ENCODE measurements around the gene TRIM71.
"Not testable (repeated sequence)": the region's sequence is repeated elsewhere in the genome, so short reads cannot be mapped to it uniquely, and the experiment has no call there.

TRIM71 gene

DNA sequence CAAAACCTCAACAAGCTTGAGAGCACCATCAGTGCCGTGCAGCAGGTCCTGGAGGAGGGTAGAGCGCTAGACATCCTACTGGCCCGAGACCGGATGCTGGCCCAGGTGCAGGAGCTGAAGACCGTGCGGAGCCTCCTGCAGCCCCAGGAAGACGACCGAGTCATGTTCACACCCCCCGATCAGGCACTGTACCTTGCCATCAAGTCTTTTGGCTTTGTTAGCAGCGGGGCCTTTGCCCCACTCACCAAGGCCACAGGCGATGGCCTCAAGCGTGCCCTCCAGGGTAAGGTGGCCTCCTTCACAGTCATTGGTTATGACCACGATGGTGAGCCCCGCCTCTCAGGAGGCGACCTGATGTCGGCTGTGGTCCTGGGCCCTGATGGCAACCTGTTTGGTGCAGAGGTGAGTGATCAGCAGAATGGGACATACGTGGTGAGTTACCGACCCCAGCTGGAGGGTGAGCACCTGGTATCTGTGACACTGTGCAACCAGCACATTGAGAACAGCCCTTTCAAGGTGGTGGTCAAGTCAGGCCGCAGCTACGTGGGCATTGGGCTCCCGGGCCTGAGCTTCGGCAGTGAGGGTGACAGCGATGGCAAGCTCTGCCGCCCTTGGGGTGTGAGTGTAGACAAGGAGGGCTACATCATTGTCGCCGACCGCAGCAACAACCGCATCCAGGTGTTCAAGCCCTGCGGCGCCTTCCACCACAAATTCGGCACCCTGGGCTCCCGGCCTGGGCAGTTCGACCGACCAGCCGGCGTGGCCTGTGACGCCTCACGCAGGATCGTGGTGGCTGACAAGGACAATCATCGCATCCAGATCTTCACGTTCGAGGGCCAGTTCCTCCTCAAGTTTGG, 72.9 kb downstream of the TRIM71 start:
- peak; percentile 1 for DNase-seq (ENCODE audit: low spot score)

- DNase-seq (ENCODE audit: low spot score) = no peak
Measured at GRCh38 chr3:32891365-32891764, 73.6 kb downstream of the TRIM71 start.

GRCh38 chr3:32892625-32893598, 75.1 kb downstream of the TRIM71 start:
- DNase-seq (ENCODE audit: low spot score) = peak; percentile 2

DNA sequence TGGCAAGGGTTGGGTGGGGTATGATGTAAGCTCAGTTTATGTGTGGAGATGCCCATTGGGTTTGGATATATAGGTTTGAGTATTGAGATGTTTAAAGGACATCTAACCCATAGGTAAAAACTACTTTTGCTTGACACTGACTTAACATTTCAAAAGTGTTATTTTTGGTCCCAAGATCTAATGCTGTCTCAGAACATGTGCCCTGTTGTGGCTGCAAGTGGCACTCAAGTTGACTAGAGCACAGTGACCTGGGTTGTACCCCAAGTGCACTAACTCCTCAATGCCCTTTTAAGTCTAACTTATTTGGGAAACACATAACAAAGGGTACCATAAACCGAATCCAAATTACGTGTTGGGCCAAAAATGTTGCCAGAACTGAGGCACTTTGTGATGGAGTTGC, 77.2 kb downstream of the TRIM71 start:
- DNase-seq (ENCODE audit: low spot score) = no peak

DNA sequence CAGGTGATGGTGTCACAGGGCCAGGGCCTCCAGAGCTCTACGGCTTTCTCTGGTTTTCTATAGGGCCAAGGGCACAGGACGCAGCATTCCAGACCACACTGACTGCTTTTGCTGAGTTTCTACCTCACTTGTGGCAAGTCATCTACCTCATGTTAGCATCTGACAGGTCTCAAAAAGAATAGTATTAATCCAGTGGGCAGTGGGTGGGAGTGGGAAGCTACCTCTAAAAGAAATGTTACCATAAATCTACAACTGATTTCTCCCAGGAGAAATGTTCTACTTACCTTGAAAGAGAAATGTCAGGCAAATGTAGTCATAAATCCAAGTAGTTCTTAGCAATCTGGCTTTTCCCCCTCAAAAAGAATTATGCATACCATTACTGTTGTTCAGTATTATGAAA, 77.9 kb downstream of the TRIM71 start:
- DNase-seq (ENCODE audit: low spot score) = no peak

GRCh38 chr3:32896143-32896542, 78.3 kb downstream of the TRIM71 start:
- no peak for DNase-seq (ENCODE audit: low spot score)

GRCh38 chr3:32897001-32897601, 79.3 kb downstream of the TRIM71 start:
- no peak for DNase-seq (ENCODE audit: low spot score)

- DNase-seq (ENCODE audit: low spot score) = no peak
Measured at GRCh38 chr3:32897981-32898623, 80.3 kb downstream of the TRIM71 start.

DNA sequence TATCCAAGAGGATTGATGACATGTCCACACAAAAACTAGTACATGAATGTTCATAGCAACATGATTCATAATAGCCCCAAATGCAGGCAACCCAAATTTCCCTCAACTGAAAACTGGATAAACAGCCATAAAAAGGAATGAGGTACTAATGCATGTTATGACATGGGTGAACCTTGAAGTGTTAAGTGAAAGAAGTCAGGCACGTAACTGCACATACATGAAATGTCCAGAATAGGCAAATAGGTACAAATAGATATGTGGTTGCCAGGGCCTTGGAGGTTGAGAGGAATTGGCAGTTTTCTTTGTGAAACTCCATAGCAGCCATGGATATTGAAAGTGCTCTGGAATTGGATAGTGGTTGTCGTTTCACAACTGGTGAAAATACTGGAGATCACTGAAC, 81.5 kb downstream of the TRIM71 start:
- DNase-seq (ENCODE audit: low spot score) = no peak

- no peak for DNase-seq (ENCODE audit: low spot score)
Measured at GRCh38 chr3:32901005-32901932, 83.5 kb downstream of the TRIM71 start.

DNA sequence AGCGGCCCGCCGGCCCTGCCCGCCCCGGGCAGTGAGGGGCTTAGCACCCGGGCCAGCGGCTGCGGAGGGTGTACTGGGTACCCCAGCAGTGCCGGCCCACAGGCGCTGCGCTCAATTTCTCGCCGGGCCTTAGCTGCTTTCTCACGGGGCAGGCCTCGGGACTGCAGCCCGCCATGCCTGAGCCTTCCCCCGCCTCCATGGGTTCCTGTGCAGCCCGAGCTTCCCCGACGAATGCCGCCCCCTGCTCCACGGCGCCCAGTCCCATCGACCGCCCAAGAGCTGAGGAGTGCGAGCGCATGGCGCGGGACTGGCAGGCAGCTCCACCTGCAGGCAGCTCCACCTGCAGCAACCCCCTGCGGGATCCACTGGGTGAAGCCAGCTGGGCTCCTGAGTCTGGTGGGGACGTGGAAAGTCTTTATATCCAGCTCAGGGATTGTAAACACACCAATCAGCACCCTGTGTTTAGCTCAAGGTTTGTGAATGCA, 85.1 kb downstream of the TRIM71 start:
- DNase-seq (ENCODE audit: low spot score) = not testable (repeated sequence)

DNA sequence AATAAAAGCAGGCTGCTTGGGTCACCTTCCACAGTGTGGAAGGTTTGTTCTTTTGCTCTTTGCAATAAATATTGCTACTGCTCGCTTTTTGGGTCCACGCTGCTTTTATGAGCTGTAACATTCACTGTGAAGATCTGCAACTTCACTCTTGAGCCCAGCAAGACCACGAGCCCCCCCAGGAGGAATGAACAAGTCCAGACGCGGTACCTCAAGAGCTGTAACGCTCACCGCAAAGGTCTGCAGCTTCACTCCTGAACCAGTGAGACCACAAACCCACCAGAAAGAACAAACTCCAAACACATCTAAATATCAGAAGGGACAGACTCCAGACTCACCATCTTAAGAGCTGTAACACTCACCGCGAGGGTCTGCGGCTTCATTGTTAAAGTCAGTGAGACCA, 86.2 kb downstream of the TRIM71 start:
- DNase-seq (ENCODE audit: low spot score) = no peak

DNA sequence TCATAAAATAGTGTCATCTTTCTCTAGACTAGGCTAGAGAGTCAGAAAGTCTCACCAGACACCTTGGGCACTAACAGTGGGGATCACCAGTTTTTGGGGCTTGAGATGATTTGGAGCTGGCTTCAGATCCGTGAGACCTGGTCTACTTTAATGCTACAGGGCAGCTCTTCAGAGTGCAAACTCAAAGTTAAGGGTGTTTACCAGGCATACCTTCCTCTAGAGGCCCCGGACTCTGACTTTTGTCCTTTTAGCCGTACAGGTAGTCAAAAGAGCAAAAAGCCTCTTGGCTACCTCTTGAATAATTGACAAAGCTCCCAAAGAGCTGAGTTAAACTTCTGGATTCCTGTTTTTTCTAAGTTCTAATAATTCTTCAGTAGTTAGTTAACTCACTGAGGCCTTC, 92.2 kb downstream of the TRIM71 start:
- no peak for DNase-seq (ENCODE audit: low spot score)

GRCh38 chr3:32910954-32911353, 93.2 kb downstream of the TRIM71 start:
- DNase-seq (ENCODE audit: low spot score) = no peak

DNA sequence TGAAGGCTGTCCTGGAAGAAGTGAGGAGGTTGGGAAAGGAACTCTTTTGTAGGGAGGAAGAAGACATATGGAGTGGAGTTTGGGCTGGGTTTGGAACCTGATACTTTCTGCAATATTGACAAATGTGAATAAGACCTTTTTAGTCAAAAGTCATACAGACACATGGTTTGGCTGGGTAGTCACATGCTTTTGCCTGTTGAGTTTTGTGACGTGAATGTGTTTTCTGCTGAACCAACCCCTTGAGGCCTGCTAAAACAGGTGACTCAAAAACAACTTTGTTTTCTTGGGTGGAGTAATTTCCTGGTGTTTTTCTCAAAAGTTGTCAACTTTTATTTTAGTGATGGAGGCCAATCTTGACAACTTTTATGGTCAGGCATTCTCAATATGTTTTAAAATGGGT, 94.2 kb downstream of the TRIM71 start:
- DNase-seq (ENCODE audit: low spot score) = no peak

DNA sequence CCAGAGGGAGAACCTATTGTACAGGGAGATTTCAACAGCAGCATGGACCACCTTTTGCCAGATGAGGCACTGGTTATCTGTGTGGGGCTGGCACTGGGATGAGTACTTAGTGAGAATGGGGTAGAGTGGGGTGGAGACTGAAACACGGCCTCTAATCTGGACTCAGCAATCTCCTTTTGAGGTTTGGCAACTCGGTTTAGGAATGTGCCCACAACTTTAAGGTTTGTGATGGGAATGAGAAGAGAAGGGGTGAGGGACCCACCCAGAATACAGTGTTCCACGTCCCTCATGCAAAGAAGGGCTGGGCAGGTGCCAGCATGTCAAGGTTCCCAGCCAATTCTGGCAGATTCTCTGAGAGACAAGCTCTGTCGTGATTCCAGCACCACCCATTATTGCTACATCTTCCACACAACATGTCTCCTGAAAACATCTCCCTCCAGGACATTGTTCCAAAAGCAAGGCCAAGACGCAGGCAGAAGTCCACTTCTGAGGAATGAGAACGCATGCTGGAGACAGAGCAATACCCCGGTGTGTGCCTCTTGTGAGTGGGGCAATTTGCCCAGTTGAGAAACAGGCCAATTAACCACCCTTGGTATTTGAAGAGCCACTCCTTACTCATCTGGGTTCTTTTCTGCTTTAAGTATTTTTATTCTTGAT, 96.1 kb downstream of the TRIM71 start:
- DNase-seq (ENCODE audit: low spot score) = no peak

GRCh38 chr3:32919920-32920319, 102.1 kb downstream of the TRIM71 start:
- no peak for DNase-seq (ENCODE audit: low spot score)

DNA sequence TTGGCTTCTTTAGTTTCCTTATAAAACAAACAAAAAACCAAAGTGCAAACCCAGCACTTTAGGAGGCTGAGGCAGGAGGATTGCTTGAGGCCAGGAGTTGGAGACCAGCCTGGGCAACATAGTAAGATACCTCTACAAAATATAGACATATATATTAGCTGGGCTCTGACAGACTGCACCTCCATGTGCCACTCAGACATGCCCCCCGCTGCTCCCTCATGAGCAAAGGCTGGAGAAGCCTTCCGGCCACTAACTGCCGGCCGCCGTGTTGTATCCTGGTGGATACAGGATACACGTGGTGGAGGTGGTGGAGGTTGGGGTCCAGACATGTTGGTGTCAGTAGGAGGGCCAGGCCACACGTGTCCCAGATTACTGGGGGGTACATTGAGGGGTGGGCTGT, 104.3 kb downstream of the TRIM71 start:
- no peak for DNase-seq (ENCODE audit: low spot score)

DNA sequence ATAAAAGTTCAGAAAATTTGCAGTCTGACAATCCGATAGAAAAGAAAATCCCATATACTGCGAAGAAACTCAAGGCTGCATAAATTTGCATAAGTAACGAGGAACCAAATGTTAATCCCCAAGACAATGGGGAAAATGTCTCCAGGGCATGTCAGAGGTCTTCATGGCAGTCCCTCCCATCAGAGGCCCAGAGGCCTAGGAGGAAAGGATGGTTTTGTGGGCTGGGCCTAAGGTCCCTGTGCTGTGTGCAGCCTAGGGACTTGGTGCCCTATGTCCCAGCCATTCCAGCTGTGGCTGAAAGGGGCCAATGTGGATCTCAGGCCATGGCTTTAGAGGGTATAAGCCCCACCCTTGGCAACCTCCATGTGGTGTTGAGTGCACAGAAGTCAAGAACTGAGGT, 112.4 kb downstream of the TRIM71 start:
- DNase-seq (ENCODE audit: low spot score) = no peak

DNA sequence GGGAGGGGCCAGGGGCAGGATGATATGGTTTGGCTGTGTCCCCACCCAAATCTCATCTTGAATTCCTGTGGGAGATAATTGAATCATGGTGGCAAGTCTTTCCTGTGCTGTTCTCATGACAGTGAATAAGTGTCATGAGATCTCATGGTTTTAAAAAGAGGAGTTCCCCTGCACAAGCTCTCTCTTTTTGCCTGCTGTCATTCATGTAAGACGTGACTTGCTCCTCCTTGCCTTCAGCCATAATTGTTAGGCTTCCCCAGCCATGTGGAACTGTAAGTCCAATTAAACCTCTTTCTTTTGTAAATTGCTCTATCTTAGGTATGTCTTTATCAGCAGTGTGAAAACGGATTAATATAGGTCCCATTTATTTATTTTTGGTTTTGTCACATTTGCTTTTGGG, 113.5 kb downstream of the TRIM71 start:
- DNase-seq (ENCODE audit: low spot score) = not testable (repeated sequence)
